DND-41 (cell line): ENCODE measurements around the gene ARHGAP22.

Experiments
- ATAC-seq: fragments of 200-7000 bp; cut with Tn5 transposase; 3 replicates; pipeline ENCODE4 v1.9.1; 2021; ENCODE audit warnings: low read depth; ENCODE audit not compliant: insufficient read depth
- DNase-seq: peaks from one replicate; pipeline ENCODE4 v3.0.0-alpha.2; 2020
- H2AFZ ChIP-seq: 2 replicates; pipeline ENCODE4 v1.6.0; 2012; ENCODE audit warnings: low read depth, low read length
- H3K27ac ChIP-seq: 2 replicates; pipeline ENCODE4 v1.5.1; 2012; ENCODE audit warnings: low read length, inconsistent platforms
- H3K27me3 ChIP-seq: fragments of 200-600 bp; sonication (generic); 2 replicates; pipeline ENCODE4 v1.6.0; 2012; ENCODE audit warnings: low read length, mild to moderate bottlenecking, inconsistent platforms; ENCODE audit not compliant: insufficient read depth, poor library complexity
- H3K36me3 ChIP-seq: 2 replicates; pipeline ENCODE4 v1.5.1; 2012; ENCODE audit warnings: low read length, inconsistent platforms; ENCODE audit not compliant: insufficient read depth
- H3K4me1 ChIP-seq: 2 replicates; pipeline ENCODE4 v1.5.1; 2012; ENCODE audit warnings: mild to moderate bottlenecking, low read length; ENCODE audit not compliant: insufficient read depth
- H3K4me2 ChIP-seq: 2 replicates; pipeline ENCODE4 v1.6.0; 2012; ENCODE audit warnings: mild to moderate bottlenecking, moderate library complexity, low read length, inconsistent platforms; ENCODE audit not compliant: insufficient read depth
- H3K4me3 ChIP-seq, 2 experiments: fragments of 200-600 bp in 1 of 2; shearing (Covaris generic) in 1 of 2; 2 replicates each; pipeline ENCODE4 v1.5.1; 2012 to 2016; ENCODE audit warnings: inconsistent platforms in 2 of 2, low read length in 2 of 2, mild to moderate bottlenecking in 2 of 2, low read depth in 1 of 2, moderate library complexity in 1 of 2
- H3K79me2 ChIP-seq: 2 replicates; pipeline ENCODE4 v1.6.0; 2012; ENCODE audit warnings: low read length, inconsistent platforms; ENCODE audit not compliant: insufficient read depth
- H3K9ac ChIP-seq: 2 replicates; pipeline ENCODE4 v1.6.0; 2012; ENCODE audit warnings: low read depth, mild to moderate bottlenecking, inconsistent platforms, low read length, moderate library complexity
- H3K9me3 ChIP-seq: 2 replicates; pipeline ENCODE4 v1.5.1; 2012; ENCODE audit warnings: low read length, moderate library complexity, mild to moderate bottlenecking, inconsistent platforms; ENCODE audit not compliant: insufficient read depth, severe bottlenecking
- H4K20me1 ChIP-seq: 2 replicates; pipeline ENCODE4 v1.6.0; 2012; ENCODE audit warnings: low read length; ENCODE audit not compliant: insufficient read depth
- EZH2 ChIP-seq: IDR thresholded peaks from 3 replicates; pipeline ENCODE4 v1.6.1; 2012; ENCODE audit warnings: borderline replicate concordance, low read depth, mild to moderate bottlenecking, moderate library complexity, low read length, inconsistent platforms; ENCODE audit not compliant: severe bottlenecking
- TF ChIP-seq, protein P1 (sequence below): IDR thresholded peaks from 2 replicates; pipeline ENCODE4 v1.5.1; 2012; ENCODE audit warnings: borderline replicate concordance, low read length, moderate library complexity, mild to moderate bottlenecking; ENCODE audit not compliant: poor library complexity, severe bottlenecking; ENCODE audit errors: extremely low read depth

Gene ARHGAP22

DNA sequence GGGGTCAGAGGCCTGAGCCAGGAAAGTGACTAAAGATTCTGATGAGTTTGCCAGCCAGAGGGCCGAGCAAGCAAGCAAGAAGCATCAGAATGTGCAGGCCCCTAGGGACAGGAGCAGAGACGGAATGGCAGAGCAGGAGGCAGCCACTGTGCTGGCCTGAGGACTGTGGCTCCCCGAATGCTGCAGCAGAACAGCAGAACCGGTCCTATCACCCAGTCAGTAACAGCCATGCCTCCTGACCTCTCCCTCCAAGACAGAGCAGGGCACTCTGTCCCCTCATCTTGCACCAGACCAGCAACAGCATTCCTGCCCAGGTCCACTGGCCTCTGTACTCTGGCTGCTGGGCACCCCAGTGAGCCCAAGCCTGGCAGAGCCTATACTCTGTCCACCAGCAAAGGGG, 85.9 kb downstream of the ARHGAP22 start:
- H3K79me2 ChIP-seq, result no peaks in the 10 kb centered on the region
- no peaks in the 10 kb centered on the region for H3K27me3 ChIP-seq
- no peak overlapping the region for H3K27ac ChIP-seq
- peaks cover 10% of the 10 kb centered on the region for H3K9me3 ChIP-seq
- H3K4me1 ChIP-seq, result no peaks in the 10 kb centered on the region
- TF ChIP-seq EZH2, result no peak
- TF ChIP-seq, protein P1, sequence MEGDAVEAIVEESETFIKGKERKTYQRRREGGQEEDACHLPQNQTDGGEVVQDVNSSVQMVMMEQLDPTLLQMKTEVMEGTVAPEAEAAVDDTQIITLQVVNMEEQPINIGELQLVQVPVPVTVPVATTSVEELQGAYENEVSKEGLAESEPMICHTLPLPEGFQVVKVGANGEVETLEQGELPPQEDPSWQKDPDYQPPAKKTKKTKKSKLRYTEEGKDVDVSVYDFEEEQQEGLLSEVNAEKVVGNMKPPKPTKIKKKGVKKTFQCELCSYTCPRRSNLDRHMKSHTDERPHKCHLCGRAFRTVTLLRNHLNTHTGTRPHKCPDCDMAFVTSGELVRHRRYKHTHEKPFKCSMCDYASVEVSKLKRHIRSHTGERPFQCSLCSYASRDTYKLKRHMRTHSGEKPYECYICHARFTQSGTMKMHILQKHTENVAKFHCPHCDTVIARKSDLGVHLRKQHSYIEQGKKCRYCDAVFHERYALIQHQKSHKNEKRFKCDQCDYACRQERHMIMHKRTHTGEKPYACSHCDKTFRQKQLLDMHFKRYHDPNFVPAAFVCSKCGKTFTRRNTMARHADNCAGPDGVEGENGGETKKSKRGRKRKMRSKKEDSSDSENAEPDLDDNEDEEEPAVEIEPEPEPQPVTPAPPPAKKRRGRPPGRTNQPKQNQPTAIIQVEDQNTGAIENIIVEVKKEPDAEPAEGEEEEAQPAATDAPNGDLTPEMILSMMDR, result no peak
- no peak overlapping the region for H3K4me2 ChIP-seq
- no peak overlapping the region for H2AFZ ChIP-seq
- H3K4me3 ChIP-seq, result no peak overlapping the region
- no peak for ATAC-seq
- H3K36me3 ChIP-seq, result no peaks in the 10 kb centered on the region
- H3K9ac ChIP-seq, result no peak overlapping the region
- DNase-seq, result no peak
- no peaks in the 10 kb centered on the region for H4K20me1 ChIP-seq

DNA sequence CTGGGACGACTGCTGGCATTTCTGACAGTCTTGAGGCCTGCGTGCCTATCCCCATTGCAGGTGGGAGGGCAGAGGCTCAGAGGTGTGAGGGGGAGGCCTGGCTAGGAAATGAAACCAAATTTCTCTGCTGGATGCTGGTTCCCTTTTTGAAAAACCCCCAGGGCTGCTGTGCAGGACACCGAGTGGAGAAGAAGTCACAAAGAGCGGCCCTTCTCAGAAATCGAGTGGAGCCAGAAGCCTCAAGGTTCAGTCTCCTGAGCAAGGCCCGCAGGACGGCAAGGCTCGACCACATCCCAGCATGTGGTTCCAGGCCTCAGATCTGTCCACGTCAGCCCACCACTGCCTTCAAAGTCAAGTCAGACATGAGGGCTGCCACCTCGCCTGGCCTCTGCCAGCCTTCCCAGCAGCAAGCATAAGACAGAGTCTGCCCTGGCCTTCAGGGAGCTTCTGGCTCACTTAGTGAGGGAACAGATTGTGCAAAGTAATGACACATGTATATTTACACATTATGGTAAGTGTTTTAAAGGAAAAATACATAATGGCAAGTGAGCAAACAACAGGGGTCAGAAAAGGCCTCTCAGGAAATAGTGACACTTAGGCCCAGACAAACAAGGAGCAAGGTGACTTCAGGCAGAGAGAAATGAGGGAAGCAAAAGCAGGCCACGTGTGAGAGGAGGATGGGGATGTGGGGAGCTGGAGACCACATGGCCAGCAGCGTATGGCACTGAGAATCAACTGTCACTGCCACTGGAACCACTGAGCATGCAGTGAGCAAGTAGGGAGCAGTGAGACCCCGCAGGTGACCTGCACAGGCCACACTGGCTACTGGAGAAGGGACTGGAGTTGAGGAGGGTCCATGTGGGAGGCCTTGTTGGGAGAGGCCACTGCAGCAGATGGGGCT, 86.7 kb downstream of the ARHGAP22 start:
- DNase-seq (no peak), ATAC-seq (0 out of 3 replicates have a peak, but pooled peaks have one; percentile 17)
- TF ChIP-seq EZH2, result no peak
- TF ChIP-seq, protein P1, result no peak
- Histone ChIP-seq H3K36me3 (no peaks in the 10 kb centered on the region), H4K20me1 (no peaks in the 10 kb centered on the region), H3K4me3 (no peak overlapping the region), H3K4me1 (no peaks in the 10 kb centered on the region), H3K4me2 (no peak overlapping the region), H3K27me3 (no peaks in the 10 kb centered on the region), H3K27ac (no peak overlapping the region), H3K9me3 (peaks cover 11% of the 10 kb centered on the region), H3K79me2 (no peaks in the 10 kb centered on the region), H2AFZ (no peak overlapping the region), H3K9ac (no peak overlapping the region)

DNA sequence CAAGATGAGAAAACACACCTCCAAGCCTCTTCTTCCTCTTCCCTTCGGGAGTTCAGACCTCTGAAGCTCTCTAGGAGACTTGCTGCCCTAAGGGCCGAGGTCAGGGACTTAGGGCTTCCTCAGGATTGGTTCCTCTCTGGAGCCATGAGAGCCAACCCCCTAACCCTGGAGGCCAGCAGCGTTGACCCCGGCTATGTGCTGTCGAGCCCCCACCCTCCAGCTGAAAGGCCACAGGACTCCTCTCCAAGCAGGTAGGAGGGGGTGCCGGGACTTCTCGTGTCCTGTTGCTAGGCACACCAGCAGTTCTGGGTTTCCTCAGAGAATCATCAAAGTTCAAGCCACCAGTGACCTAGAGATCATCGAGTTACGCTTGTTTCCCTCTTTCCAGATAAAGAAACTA, 87.4 kb downstream of the ARHGAP22 start:
- no peaks in the 10 kb centered on the region for H3K4me1 ChIP-seq
- H3K9me3 ChIP-seq, result peaks cover 11% of the 10 kb centered on the region
- no peaks in the 10 kb centered on the region for H3K36me3 ChIP-seq
- H3K27ac ChIP-seq, result no peak overlapping the region
- H3K4me2 ChIP-seq, result no peak overlapping the region
- TF ChIP-seq, protein P1, result no peak
- TF ChIP-seq EZH2, result no peak
- DNase-seq, result no peak
- no peaks in the 10 kb centered on the region for H3K79me2 ChIP-seq
- H4K20me1 ChIP-seq, result no peaks in the 10 kb centered on the region
- no peak overlapping the region for H3K4me3 ChIP-seq
- H3K9ac ChIP-seq, result no peak overlapping the region
- no peak for ATAC-seq
- no peak overlapping the region for H2AFZ ChIP-seq
- no peaks in the 10 kb centered on the region for H3K27me3 ChIP-seq
